ENCODE results near the gene ASAH2. TPM values are rescaled to one million over a fixed set of nuclear protein-coding genes. Genes with fewer than 3 reads are reported as not detected.

ASAH2 gene
- polyA plus RNA-seq, 3 donors = not detected

- Mint-ChIP-seq H3K4me3 (no peak overlapping the region), H3K27me3 (ENCODE audit: low read depth in 3 of 3) (peaks cover 0 to 4% (median 2%) of the 10 kb centered on the region in 3 donors), H3K27ac (no peak overlapping the region), H3K9me3 (peaks cover 0 to 4% (median 3%) of the 10 kb centered on the region in 7 donors), H3K4me1 (peaks cover 10% of the 10 kb centered on the region), H3K36me3 (no peaks in the 10 kb centered on the region)
- Histone ChIP-seq H3K4me2 (replicated peaks; ENCODE audit: extremely low read depth, low read length, poor library complexity, severe bottlenecking) (no peak overlapping the region), H3K4me3 (replicated peaks in 1 of 3; ENCODE audit: low read depth in 2 of 3, low read length in 3 of 3) (no peak overlapping the region), H3K79me2 (ENCODE audit: insufficient read depth, low read length) (no peaks in the 10 kb centered on the region), H3K27ac (ENCODE audit: low read depth in 1 of 2, low read length in 2 of 2) (no peak overlapping the region), H2AFZ (ENCODE audit: insufficient read depth, low read depth, low read length, poor library complexity, severe bottlenecking) (no peak overlapping the region), H3K9me3 (replicated peaks in 1 of 2; ENCODE audit: control insufficient read depth in 1 of 2, insufficient read depth in 1 of 2, low read length in 2 of 2) (no peaks in the 10 kb centered on the region), H3K4me1 (ENCODE audit: control insufficient read depth in 1 of 2, insufficient read depth in 2 of 2, low read length in 2 of 2) (peaks cover 8 to 9% of the 10 kb centered on the region in 2 donors), H3K27me3 (ENCODE audit: control insufficient read depth in 2 of 2, insufficient read depth in 2 of 2, low read length in 2 of 2) (no peaks in the 10 kb centered on the region), H3K9ac (ENCODE audit: insufficient read depth, low read length, poor library complexity, severe bottlenecking) (no peak overlapping the region), H3K36me3 (replicated peaks in 1 of 2; ENCODE audit: control insufficient read depth in 1 of 2, insufficient read depth in 2 of 2, low read length in 2 of 2) (no peaks in the 10 kb centered on the region), H4K20me1 (ENCODE audit: insufficient read depth, low read length) (no peaks in the 10 kb centered on the region)
- intact Hi-C loops (cut with micrococcal nuclease) = no loop called here
- no peak for TF ChIP-seq CTCF (IDR thresholded peaks at IDR 0.05)
- DNase-seq = no peak
These were observed 34.9 kb downstream of the ASAH2 start for GRCh38 chr10:50216418-50216817.

- H4K20me1 ChIP-seq (ENCODE audit: insufficient read depth, low read length) = no peaks in the 10 kb centered on the region
- intact Hi-C loops (cut with micrococcal nuclease) = no loop called here
- H3K36me3 ChIP-seq (replicated peaks in 1 of 2; ENCODE audit: control insufficient read depth in 1 of 2, insufficient read depth in 2 of 2, low read length in 2 of 2) = no peaks in the 10 kb centered on the region
- Mint-ChIP-seq H3K9me3 (peaks cover 0 to 4% (median 2%) of the 10 kb centered on the region in 7 donors), H3K36me3 (no peaks in the 10 kb centered on the region), H3K27ac (no peak overlapping the region), H3K4me1 (peaks cover 4% of the 10 kb centered on the region), H3K4me3 (no peak overlapping the region), H3K27me3 (ENCODE audit: low read depth in 3 of 3) (peaks cover 0 to 14% (median 7%) of the 10 kb centered on the region in 3 donors)
- H2AFZ ChIP-seq (ENCODE audit: insufficient read depth, low read depth, low read length, poor library complexity, severe bottlenecking) = no peak overlapping the region
- TF ChIP-seq CTCF (IDR thresholded peaks at IDR 0.05) = no peak
- H3K9ac ChIP-seq (ENCODE audit: insufficient read depth, low read length, poor library complexity, severe bottlenecking) = no peak overlapping the region
- peaks cover 0 to 5% of the 10 kb centered on the region in 2 donors for H3K27me3 ChIP-seq (ENCODE audit: control insufficient read depth in 2 of 2, insufficient read depth in 2 of 2, low read length in 2 of 2)
- no peak overlapping the region for H3K4me3 ChIP-seq (replicated peaks in 1 of 3; ENCODE audit: low read depth in 2 of 3, low read length in 3 of 3)
- peaks cover 4% of the 10 kb centered on the region in 2 donors for H3K4me1 ChIP-seq (ENCODE audit: control insufficient read depth in 1 of 2, insufficient read depth in 2 of 2, low read length in 2 of 2)
- no peaks in the 10 kb centered on the region for H3K9me3 ChIP-seq (replicated peaks in 1 of 2; ENCODE audit: control insufficient read depth in 1 of 2, insufficient read depth in 1 of 2, low read length in 2 of 2)
- H3K79me2 ChIP-seq (ENCODE audit: insufficient read depth, low read length) = no peaks in the 10 kb centered on the region
- DNase-seq = no peak
- WGBS (ENCODE audit: insufficient coverage) = 86% methylated on average over 2 of the region's 3 CpGs
- H3K4me2 ChIP-seq (replicated peaks; ENCODE audit: extremely low read depth, low read length, poor library complexity, severe bottlenecking) = no peak overlapping the region
- no peak overlapping the region for H3K27ac ChIP-seq (ENCODE audit: low read depth in 1 of 2, low read length in 2 of 2)
These were observed 39.6 kb downstream of the ASAH2 start for GRCh38 chr10:50211670-50212069.

Measured in CD14-positive monocyte (primary cell).